COLO829 (cell line): ENCODE measurements around the gene SMCR8.
A peak's percentile ranks its signal among the peaks of the same experiment; 100 is the strongest.
"Not testable (repeated sequence)": the region's sequence is repeated elsewhere in the genome, so short reads cannot be mapped to it uniquely, and the experiment has no call there.

Source experiments
- DNase-seq: peaks from one replicate; pipeline ENCODE4 v3.0.0; 2012; ENCODE audit warnings: low spot score

SMCR8 gene

DNA sequence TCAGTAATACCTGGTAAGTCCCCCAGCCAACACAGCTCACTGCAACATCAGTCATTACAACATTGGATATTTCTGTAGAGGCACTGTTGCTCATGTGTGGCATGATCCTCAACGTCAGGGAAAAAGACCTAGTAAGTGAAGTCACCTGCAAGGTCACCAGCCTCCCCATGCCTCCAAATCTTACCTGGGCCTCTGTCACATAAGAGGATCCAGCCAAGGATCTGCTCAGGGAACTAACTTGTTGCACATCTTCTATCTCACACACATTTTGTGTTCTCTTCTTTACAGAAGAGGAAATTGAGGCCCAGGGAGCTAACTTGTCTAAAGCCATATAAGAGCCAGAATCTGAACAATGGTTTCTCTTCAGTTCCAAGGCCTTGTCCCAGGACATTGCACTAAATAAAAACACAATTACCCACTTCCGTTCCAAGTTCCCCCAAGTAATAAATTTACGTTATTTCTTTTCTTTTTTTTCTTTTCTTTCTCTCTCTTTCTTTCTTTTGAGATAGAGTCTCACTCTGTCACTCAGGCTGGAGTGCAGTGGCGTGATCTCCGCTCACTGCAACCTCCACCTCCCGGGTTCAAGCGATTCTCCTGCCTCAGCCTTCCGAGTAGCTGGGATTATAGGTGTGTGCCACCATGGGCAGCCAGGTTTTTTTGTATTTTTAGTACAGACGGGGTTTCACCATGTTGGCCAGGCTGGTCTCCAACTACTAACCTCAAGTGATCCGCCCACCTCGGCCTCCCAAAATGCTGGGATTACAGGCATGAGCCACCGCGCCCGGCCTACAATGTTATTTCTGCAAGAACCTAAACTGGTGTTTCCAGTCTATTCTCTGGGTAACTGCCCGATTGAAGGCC is 47.0 kb downstream of the SMCR8 start:
- DNase-seq: no peak

GRCh38 chr17:18362698-18363100 is 47.6 kb downstream of the SMCR8 start:
- peak; percentile 73 for DNase-seq

DNA sequence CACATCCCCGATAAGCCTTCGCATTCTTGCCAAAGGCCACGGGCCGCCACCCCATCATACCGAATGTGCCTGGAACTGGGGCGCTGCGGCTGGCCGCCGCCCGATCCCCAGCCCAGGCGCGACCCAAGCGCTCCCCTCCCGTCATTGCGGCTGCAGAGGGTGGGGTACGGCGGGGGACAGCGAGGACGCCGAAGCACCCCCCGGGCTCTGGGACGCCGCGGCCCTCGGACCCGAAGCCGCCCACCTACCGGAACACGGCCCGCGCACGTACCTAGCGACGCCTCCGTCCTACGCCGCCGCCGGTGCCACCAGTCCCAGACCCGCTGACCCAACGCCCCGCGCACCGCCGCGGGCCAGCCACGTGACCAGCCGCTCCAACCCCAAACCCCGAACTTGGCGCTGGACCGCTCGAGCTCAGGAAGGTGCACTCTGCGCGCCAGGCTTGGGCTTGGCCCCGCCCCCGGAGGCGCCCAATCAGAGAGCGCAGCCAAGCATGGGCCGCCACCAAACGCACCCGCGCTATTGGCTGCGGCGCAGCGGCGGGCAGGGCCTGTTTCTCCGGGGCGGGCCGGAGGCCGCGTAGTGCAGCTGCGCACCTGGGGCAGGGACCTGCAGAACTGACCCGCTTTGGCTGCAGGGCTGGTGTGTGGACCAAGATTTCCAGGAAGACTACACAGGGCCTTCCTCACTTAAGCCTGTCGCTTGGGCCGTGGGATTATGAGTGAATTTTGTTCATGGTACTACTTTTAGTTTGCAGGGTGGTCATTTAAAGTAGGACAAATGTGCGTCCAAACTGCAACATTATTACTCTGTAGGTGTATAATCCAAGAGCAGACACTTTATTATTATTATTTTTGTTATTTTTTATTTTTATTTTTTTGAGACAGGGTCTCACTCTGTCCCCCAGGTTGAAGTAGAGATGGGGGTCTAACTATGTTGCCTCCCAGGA is 48.3 kb downstream of the SMCR8 start, which contains the start of gene SHMT1:
Gene SHMT1 (minus strand): TSS at position 450 of the 949 bp plus-strand sequence. CDS start 7,569 bp downstream, outside the sequence.
- DNase-seq: peak; percentile 86

GRCh38 chr17:18364166-18364565 is 49.1 kb downstream of the SMCR8 start:
- no peak for DNase-seq

- DNase-seq: no peak
Measured at GRCh38 chr17:18368946-18369345, 53.9 kb downstream of the SMCR8 start.

- no peak for DNase-seq
Measured at GRCh38 chr17:18370761-18371160, 55.7 kb downstream of the SMCR8 start.

DNA sequence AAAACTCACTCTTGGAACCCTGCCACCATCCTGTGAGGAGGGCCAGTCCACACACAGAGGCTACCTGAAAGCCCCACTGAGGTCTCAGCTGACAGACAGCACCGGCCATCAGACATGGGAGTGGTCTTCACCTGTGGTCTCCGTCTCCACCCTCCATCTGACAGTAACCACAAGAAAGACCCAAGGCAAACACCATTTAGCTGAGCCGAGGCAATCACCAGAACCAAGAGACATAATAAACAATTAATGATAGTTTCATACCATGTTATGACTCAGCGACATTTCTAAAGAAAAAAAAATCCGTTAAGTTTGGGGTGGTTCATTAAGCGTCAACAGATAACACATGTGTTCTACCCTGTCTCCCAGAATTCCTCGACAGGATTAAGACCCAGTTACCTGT is 56.4 kb downstream of the SMCR8 start:
- no peak for DNase-seq

DNA sequence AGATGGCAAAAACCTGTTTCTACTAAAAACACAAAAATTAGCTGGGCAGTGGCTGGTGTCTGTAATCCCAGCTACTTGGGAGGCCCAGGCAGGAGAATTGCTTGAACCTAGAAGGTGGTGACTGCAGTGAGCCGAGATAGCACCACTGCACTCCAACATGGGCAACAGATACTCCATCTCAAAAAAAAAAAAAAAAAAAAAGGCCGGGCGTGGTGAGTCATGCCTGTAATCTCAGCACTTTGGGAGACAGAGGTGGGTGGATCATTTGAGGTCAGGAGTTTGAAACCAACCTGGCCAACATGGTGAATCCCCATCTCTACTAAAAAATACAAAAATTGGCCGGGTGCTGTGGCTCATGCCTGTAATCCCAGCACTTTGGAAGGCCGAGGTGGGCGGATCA is 58.1 kb downstream of the SMCR8 start:
- DNase-seq: not testable (repeated sequence)

DNA sequence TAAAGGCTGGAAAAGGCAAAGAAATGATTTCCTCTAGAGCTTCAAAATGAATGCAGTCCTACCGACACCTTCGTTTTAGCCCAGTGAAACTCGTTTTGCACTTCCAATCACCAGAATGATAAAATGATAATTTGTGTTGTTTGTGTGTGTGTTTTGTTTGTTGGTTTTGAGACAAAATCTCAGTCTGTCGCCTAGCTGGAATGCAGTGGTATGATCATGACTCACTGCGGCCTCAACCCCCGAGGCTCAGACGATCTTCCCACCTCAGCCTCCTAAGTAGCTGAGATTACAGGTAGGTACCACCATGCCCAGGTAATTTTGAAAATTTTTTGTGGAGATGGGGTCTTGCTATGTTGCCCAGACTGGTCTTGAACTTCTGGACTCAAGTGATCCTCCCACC is 59.1 kb downstream of the SMCR8 start:
- DNase-seq: no peak
